HepG2 (cell line): Measurements from ENCODE around the gene CCL4L2. TPM values are rescaled to one million over a fixed set of nuclear protein-coding genes. Genes with fewer than 3 reads are reported as not detected.

ENCODE experiments used
- ATAC-seq: fragments of 200-7000 bp; cut with Tn5 transposase; 3 replicates; pipeline ENCODE4 v1.9.1; 2020; ENCODE audit warnings: mild to moderate bottlenecking, moderate library complexity
- BruUV-seq: library from RNA; stranded (reverse); fragments of 400-500 nt; replicated peaks from 2 replicates; lab custom pipeline; 2021; lab: Mats Ljungman, UMichigan
- CTCF ChIA-PET: fragments of 300-600 bp; formaldehyde crosslinking; extraction: SDS; loops from one replicate; lab custom pipeline; 2021; ENCODE audit warnings: low total read pairs, inconsistent platforms, low intra/inter-chr PET ratio; lab: Yijun Ruan, JAX
- POLR2A ChIA-PET: fragments of 350-600 bp; sonication (Branson Sonifier 250); formaldehyde crosslinking; loops from one replicate; lab custom pipeline; 2020; ENCODE audit warnings: antibody characterized with exemption, inconsistent platforms; lab: Yijun Ruan, JAX
- DNase-seq: peaks from one replicate; pipeline ENCODE4 v3.0.0-alpha.2; 2015; ENCODE audit warnings: low spot score
- FAIRE-seq: peaks from 3 replicates; lab custom pipeline; 2011; peaks lifted over from hg19 to GRCh38; lab: Jason Lieb, UNC
- H2AFZ ChIP-seq: one replicate; pipeline ENCODE4 v1.6.1; 2011; ENCODE audit warnings: low read length, inconsistent platforms
- H3K27ac ChIP-seq: fragments of 300-600 bp; 3 replicates; pipeline ENCODE4 v1.8.0; 2011; ENCODE audit warnings: mixed run types, mild to moderate bottlenecking, mixed read lengths, low read length, inconsistent platforms; ENCODE audit not compliant: insufficient read depth; ENCODE audit errors: extremely low read length
- H3K27me3 ChIP-seq, 2 experiments: fragments of 200-600 bp in 1 of 2; 2 replicates in 1 of 2; 3 replicates in 1 of 2; pipeline versions ENCODE4 v1.6.0 to v1.8.0; 2011; ENCODE audit warnings: low read length in 2 of 2, mild to moderate bottlenecking in 2 of 2, moderate library complexity in 2 of 2, inconsistent platforms in 1 of 2; ENCODE audit not compliant: insufficient read depth in 2 of 2, control insufficient read depth in 1 of 2
- H3K36me3 ChIP-seq, 2 experiments: fragments of 200-600 bp in 1 of 2; replicated peaks in 1 of 2; 2 replicates in 1 of 2; 3 replicates in 1 of 2; pipeline versions ENCODE4 v1.5.1 to v1.8.0; 2011; ENCODE audit warnings: low read length in 2 of 2, inconsistent platforms in 1 of 2; ENCODE audit not compliant: insufficient read depth in 2 of 2, control insufficient read depth in 1 of 2
- H3K4me1 ChIP-seq: 2 replicates; pipeline ENCODE4 v1.5.1; 2012; ENCODE audit warnings: low read length, inconsistent platforms; ENCODE audit not compliant: insufficient read depth
- H3K4me2 ChIP-seq: 2 replicates; pipeline ENCODE4 v1.6.0; 2011; ENCODE audit warnings: low read depth, low read length, inconsistent platforms
- H3K4me3 ChIP-seq, 3 experiments: fragments of 200-600 bp in 1 of 3; sonication (generic), shearing (Covaris generic) in 1 of 3; replicated peaks in 1 of 3; 2 replicates each; pipeline ENCODE4 v1.5.1; 2011 to 2016; ENCODE audit warnings: low read length in 3 of 3, inconsistent platforms in 2 of 3, low read depth in 2 of 3, mild to moderate bottlenecking in 2 of 3, control low read depth in 1 of 3, mixed read lengths in 1 of 3; ENCODE audit not compliant: insufficient read depth in 1 of 3
- H3K79me2 ChIP-seq: one replicate; pipeline ENCODE4 v1.6.1; 2011; ENCODE audit warnings: low read length, inconsistent platforms; ENCODE audit not compliant: insufficient read depth
- H3K9ac ChIP-seq: 2 replicates; pipeline ENCODE4 v1.6.0; 2011; ENCODE audit warnings: mild to moderate bottlenecking, low read depth, low read length, inconsistent platforms; ENCODE audit not compliant: insufficient read depth
- H3K9me3 ChIP-seq: 2 replicates; pipeline ENCODE4 v1.5.1; 2012; ENCODE audit warnings: mild to moderate bottlenecking, low read length
- H4K20me1 ChIP-seq: 2 replicates; pipeline ENCODE4 v1.6.0; 2011; ENCODE audit warnings: inconsistent platforms, mild to moderate bottlenecking, low read length, moderate library complexity; ENCODE audit not compliant: insufficient read depth
- NFATC3 ChIP-seq: sonication (generic); formaldehyde crosslinking; IDR thresholded peaks from 2 replicates; pipeline ENCODE4 v1.5.1; 2020; ENCODE audit warnings: mild to moderate bottlenecking, missing genetic modification reagents
- NFE2L1 ChIP-seq: sonication (generic); formaldehyde crosslinking; IDR thresholded peaks from 2 replicates; pipeline ENCODE4 v1.4.0; 2020; ENCODE audit warnings: missing genetic modification reagents, mild to moderate bottlenecking, borderline replicate concordance
- NR3C1 ChIP-seq: sonication (generic); formaldehyde crosslinking; IDR thresholded peaks from 2 replicates; pipeline ENCODE4 v1.4.0; 2020; ENCODE audit warnings: missing genetic modification reagents
- PHF5A ChIP-seq: IDR thresholded peaks from one replicate; pipeline ENCODE4 v1.6.1; 2018; ENCODE audit warnings: low read depth, missing genetic modification reagents; ENCODE audit not compliant: unreplicated experiment
- ZNF335 ChIP-seq: sonication (generic); formaldehyde crosslinking; IDR thresholded peaks from 2 replicates; pipeline ENCODE4 v1.4.0; 2020; ENCODE audit warnings: missing genetic modification reagents
- ZNF567 ChIP-seq: sonication (generic); formaldehyde crosslinking; IDR thresholded peaks from 2 replicates; pipeline ENCODE4 v1.8.1; 2023; ENCODE audit warnings: mild to moderate bottlenecking, missing genetic modification reagents, borderline replicate concordance
- ZNF577 ChIP-seq: sonication (generic); formaldehyde crosslinking; IDR thresholded peaks from 2 replicates; pipeline ENCODE4 v1.4.0; 2020; ENCODE audit warnings: mild to moderate bottlenecking, low read depth, missing genetic modification reagents, borderline replicate concordance
- ZNF670 ChIP-seq: sonication (generic); formaldehyde crosslinking; IDR thresholded peaks from 2 replicates; pipeline ENCODE4 v1.8.0; 2022; ENCODE audit warnings: mild to moderate bottlenecking, missing genetic modification reagents, borderline replicate concordance
- ZNF768 ChIP-seq: sonication (generic); formaldehyde crosslinking; IDR thresholded peaks from 2 replicates; pipeline ENCODE4 v1.4.0; 2020; ENCODE audit warnings: missing genetic modification reagents
- ZNF775 ChIP-seq: sonication (generic); formaldehyde crosslinking; IDR thresholded peaks from 2 replicates; pipeline ENCODE4 v1.4.0; 2020; ENCODE audit warnings: missing genetic modification reagents, mild to moderate bottlenecking, moderate library complexity, borderline replicate concordance
- whole genome bisulfite sequencing: methylation state at CpG from one replicate; pipeline ENCODE4 v1.1.6; 2017; ENCODE audit warnings: low lambda C conversion rate; 5-methylcytosine and 5-hydroxymethylcytosine counted together
- in situ Hi-C: cut with HindIII; loops from 2 replicates; pipeline ENCODE4 v1.10.0; 2017; ENCODE audit warnings: low pct_unique_long_range_greater_than_20kb; ENCODE audit not compliant: extremely low pct_ligation_motif_present
- intact Hi-C: fragments of 100-400 bp; cut with micrococcal nuclease; formaldehyde crosslinking; loops from one replicate; pipeline ENCODE4 v1.10.0; 2022; ENCODE audit not compliant: unreplicated experiment
- polyA plus RNA-seq, 8 experiments: library from polyadenylated mRNA; depleted of rRNA in 3 of 8; stranded (reverse) in 7 of 8; unstranded in 1 of 8; fragments of >200 nt; fragmentation: Illumina TruSeq in 4 of 8; extraction: Trizol in 4 of 8; gene quantifications; 2 replicates each; pipeline versions ENCODE4 v1.2.1 to v1.2.3, GENCODE V29; 2011 to 2016; ENCODE audit warnings: low read depth in 4 of 8, missing spikeins in 1 of 8, mixed read lengths in 1 of 8; ENCODE audit not compliant: insufficient read depth in 1 of 8
- total RNA-seq, 5 experiments: library from RNA; depleted of rRNA; stranded (reverse); fragments of >200 nt; fragmentation: Illumina TruSeq; extraction: Trizol; gene quantifications; 2 replicates each; pipeline ENCODE4 v1.2.3, GENCODE V29; 2016; ENCODE audit warnings: low read depth in 1 of 5
- TF ChIP-seq, protein P1 (sequence below): sonication (generic); formaldehyde crosslinking; IDR thresholded peaks from 2 replicates; pipeline ENCODE4 v1.8.1; 2023; ENCODE audit warnings: missing genetic modification reagents, inconsistent platforms, borderline replicate concordance
- TF ChIP-seq, protein P2 (sequence below): sonication (generic); formaldehyde crosslinking; IDR thresholded peaks from 2 replicates; pipeline ENCODE4 v1.5.1; 2020; ENCODE audit warnings: missing genetic modification reagents, mild to moderate bottlenecking, borderline replicate concordance
- TF ChIP-seq, protein P3 (sequence below): sonication (generic); formaldehyde crosslinking; IDR thresholded peaks from 2 replicates; pipeline ENCODE4 v1.5.1; 2020; ENCODE audit warnings: missing genetic modification reagents, mild to moderate bottlenecking, borderline replicate concordance
- TF ChIP-seq, protein P4 (sequence below): sonication (generic); formaldehyde crosslinking; IDR thresholded peaks from 2 replicates; pipeline ENCODE4 v1.5.0; 2020; ENCODE audit warnings: missing genetic modification reagents

Gene CCL4L2
- total and polyA plus RNA-seq, 2 of the 13 experiments (the other 11 are each of a cell fraction or from before 2014, with no cell fraction given): not detected

DNA sequence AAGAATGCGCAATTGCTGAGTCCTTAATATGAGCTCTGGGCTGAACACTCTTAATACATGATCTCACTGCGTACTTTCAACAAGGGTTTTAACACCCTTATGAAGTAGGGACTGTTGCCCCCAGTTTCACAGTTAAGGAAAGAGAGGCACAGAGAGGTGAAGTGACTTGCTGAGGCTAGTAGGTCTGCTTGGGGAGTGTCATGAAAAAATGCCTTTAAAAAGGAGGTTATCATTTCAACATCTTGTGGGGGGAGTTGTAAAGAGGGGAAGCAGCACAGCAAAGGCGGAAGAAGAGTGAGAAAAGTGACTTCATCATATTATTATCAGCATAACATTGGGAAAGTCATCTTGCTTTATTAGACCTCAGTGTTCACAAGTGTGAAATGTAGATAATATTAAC, 2.1 kb downstream of the CCL4L2 start:
- Histone ChIP-seq H3K4me1 (no peaks in the 10 kb centered on the region), H3K4me2 (no peak overlapping the region), H3K36me3 (no peaks in the 10 kb centered on the region), H3K9ac (no peak overlapping the region), H3K79me2 (no peaks in the 10 kb centered on the region), H3K9me3 (no peaks in the 10 kb centered on the region), H4K20me1 (no peaks in the 10 kb centered on the region), H3K27me3 (peaks cover 2 to 18% of the 10 kb centered on the region in 2 experiments; a peak in 4 of 5 replicates), H2AFZ (no peak overlapping the region), H3K4me3 (no peak overlapping the region), H3K27ac (no peak overlapping the region)
- 47% methylated on average over 3 of the region's 3 CpGs for WGBS
- BruUV-seq: no TSS peak
- ChIA-PET POLR2A (no interaction called here), CTCF (no interaction called here)
- FAIRE-seq (no peak), DNase-seq (no peak), ATAC-seq (no peak)
- intact Hi-C loops (no loop called here), in situ Hi-C loops (no loop called here)
- TF ChIP-seq ZNF775 (CRISPR knock-in tag) (no peak), ZNF567 (CRISPR knock-in tag) (no peak), ZNF768 (CRISPR knock-in tag) (no peak)
- TF ChIP-seq, protein P1, sequence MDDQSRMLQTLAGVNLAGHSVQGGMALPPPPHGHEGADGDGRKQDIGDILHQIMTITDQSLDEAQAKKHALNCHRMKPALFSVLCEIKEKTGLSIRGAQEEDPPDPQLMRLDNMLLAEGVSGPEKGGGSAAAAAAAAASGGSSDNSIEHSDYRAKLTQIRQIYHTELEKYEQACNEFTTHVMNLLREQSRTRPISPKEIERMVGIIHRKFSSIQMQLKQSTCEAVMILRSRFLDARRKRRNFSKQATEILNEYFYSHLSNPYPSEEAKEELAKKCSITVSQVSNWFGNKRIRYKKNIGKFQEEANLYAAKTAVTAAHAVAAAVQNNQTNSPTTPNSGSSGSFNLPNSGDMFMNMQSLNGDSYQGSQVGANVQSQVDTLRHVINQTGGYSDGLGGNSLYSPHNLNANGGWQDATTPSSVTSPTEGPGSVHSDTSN (CRISPR knock-in tag): no peak

DNA sequence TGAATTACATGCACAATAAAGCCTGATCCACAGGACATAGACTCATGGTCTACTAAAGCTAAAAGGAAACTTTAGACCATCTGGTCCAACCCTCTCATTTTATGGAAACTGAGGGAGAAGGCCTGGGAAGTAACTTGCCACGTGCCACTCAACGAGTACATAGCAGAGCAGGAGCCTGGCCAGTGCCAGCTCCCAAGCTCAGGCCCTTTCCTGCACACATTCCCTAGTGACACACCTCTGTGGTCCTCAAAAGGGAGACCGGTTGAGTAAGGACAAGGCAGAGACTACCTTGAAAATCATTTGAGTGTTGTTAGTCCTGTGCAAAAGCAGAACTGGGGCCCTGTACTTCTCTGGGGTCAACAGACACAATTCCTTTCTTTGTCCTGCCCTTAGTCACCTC, 2.8 kb downstream of the CCL4L2 start:
- no peak for ATAC-seq
- Histone ChIP-seq H3K79me2 (no peaks in the 10 kb centered on the region), H3K9me3 (no peaks in the 10 kb centered on the region), H3K4me3 (no peak overlapping the region), H3K4me2 (no peak overlapping the region), H2AFZ (no peak overlapping the region), H4K20me1 (no peaks in the 10 kb centered on the region), H3K36me3 (no peaks in the 10 kb centered on the region), H3K9ac (no peak overlapping the region), H3K27ac (no peak overlapping the region), H3K27me3 (peaks cover 2 to 18% of the 10 kb centered on the region in 2 experiments; a peak in 4 of 5 replicates), H3K4me1 (no peaks in the 10 kb centered on the region)
- CTCF ChIA-PET: no interaction called here
- no peak for FAIRE-seq
- no peak for DNase-seq
- in situ Hi-C loops (no loop called here), intact Hi-C loops (no loop called here)
- WGBS: 9% methylated on average over 3 of the region's 3 CpGs
- BruUV-seq: no TSS peak
- POLR2A ChIA-PET: no interaction called here
- TF ChIP-seq PHF5A: no peak
- TF ChIP-seq, protein P2, sequence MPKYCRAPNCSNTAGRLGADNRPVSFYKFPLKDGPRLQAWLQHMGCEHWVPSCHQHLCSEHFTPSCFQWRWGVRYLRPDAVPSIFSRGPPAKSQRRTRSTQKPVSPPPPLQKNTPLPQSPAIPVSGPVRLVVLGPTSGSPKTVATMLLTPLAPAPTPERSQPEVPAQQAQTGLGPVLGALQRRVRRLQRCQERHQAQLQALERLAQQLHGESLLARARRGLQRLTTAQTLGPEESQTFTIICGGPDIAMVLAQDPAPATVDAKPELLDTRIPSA (CRISPR knock-in tag): no peak
- TF ChIP-seq, protein P3, sequence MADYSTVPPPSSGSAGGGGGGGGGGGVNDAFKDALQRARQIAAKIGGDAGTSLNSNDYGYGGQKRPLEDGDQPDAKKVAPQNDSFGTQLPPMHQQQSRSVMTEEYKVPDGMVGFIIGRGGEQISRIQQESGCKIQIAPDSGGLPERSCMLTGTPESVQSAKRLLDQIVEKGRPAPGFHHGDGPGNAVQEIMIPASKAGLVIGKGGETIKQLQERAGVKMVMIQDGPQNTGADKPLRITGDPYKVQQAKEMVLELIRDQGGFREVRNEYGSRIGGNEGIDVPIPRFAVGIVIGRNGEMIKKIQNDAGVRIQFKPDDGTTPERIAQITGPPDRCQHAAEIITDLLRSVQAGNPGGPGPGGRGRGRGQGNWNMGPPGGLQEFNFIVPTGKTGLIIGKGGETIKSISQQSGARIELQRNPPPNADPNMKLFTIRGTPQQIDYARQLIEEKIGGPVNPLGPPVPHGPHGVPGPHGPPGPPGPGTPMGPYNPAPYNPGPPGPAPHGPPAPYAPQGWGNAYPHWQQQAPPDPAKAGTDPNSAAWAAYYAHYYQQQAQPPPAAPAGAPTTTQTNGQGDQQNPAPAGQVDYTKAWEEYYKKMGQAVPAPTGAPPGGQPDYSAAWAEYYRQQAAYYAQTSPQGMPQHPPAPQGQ (CRISPR knock-in tag): no peak
- TF ChIP-seq NFE2L1: no peak
- no peak for TF ChIP-seq NR3C1 (CRISPR knock-in tag)
- no peak for TF ChIP-seq ZNF577
- no peak for TF ChIP-seq ZNF670 (CRISPR knock-in tag)
- no peak for TF ChIP-seq NFATC3 (CRISPR knock-in tag)
- TF ChIP-seq, protein P4, sequence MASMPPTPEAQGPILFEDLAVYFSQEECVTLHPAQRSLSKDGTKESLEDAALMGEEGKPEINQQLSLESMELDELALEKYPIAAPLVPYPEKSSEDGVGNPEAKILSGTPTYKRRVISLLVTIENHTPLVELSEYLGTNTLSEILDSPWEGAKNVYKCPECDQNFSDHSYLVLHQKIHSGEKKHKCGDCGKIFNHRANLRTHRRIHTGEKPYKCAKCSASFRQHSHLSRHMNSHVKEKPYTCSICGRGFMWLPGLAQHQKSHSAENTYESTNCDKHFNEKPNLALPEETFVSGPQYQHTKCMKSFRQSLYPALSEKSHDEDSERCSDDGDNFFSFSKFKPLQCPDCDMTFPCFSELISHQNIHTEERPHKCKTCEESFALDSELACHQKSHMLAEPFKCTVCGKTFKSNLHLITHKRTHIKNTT (CRISPR knock-in tag): no peak
- TF ChIP-seq ZNF335: no peak
